Endometrial microvascular endothelial cells (primary cell): ENCODE data around the gene LRRC17. TPM values are rescaled to one million over a fixed set of nuclear protein-coding genes. Genes with fewer than 3 reads are reported as not detected.
"Not testable (repeated sequence)": the region's sequence is repeated elsewhere in the genome, so short reads cannot be mapped to it uniquely, and the experiment has no call there.

Experiments
- in situ Hi-C: cut with HindIII; loops from 2 replicates; pipeline ENCODE4 v1.10.0; 2017; ENCODE audit warnings: low sequenced_read_pairs, low pct_unique_long_range_greater_than_20kb; ENCODE audit errors: inconsistent ontology term
- total RNA-seq: library from RNA; depleted of rRNA; stranded (reverse); fragments of >200 nt; gene quantifications from one replicate; pipeline ENCODE4 v1.2.3, GENCODE V29; 2015; ENCODE audit errors: inconsistent ontology term

Gene LRRC17
- total RNA-seq, 1 donor from 2014 or later, result 56.4 TPM

- in situ Hi-C loops, result no loop called here
Measured at GRCh38 chr7:102895602-102896001, 17.2 kb upstream of the LRRC17 start.

- in situ Hi-C loops, result no loop called here
Measured at GRCh38 chr7:102896585-102896984, 16.2 kb upstream of the LRRC17 start.

GRCh38 chr7:102897211-102897631, 15.6 kb upstream of the LRRC17 start:
- in situ Hi-C loops, result no loop called here

- in situ Hi-C loops, result no loop called here
Measured at GRCh38 chr7:102897856-102898531, 14.8 kb upstream of the LRRC17 start.

- in situ Hi-C loops, result no loop called here
Measured at GRCh38 chr7:102898532-102898859, 14.3 kb upstream of the LRRC17 start.

GRCh38 chr7:102902052-102902451, 10.7 kb upstream of the LRRC17 start:
- in situ Hi-C loops, result not testable (repeated sequence)

GRCh38 chr7:102903576-102903975, 9.2 kb upstream of the LRRC17 start:
- in situ Hi-C loops, result not testable (repeated sequence)

- in situ Hi-C loops, result no loop called here
Measured at GRCh38 chr7:102908676-102909075, 4.1 kb upstream of the LRRC17 start.

- in situ Hi-C loops, result no loop called here
Measured at GRCh38 chr7:102913826-102914225, 1.0 kb downstream of the LRRC17 start.

GRCh38 chr7:102914585-102914984, 1.8 kb downstream of the LRRC17 start:
- in situ Hi-C loops, result no loop called here

- in situ Hi-C loops, result no loop called here
Measured at GRCh38 chr7:102916426-102916825, 3.6 kb downstream of the LRRC17 start.

GRCh38 chr7:102916881-102917280, 4.1 kb downstream of the LRRC17 start:
- in situ Hi-C loops, result no loop called here

- in situ Hi-C loops, result no loop called here
Measured at GRCh38 chr7:102917436-102918353, 4.9 kb downstream of the LRRC17 start.

GRCh38 chr7:102918845-102919244, 6.0 kb downstream of the LRRC17 start:
- in situ Hi-C loops, result no loop called here

- in situ Hi-C loops, result no loop called here
Measured at GRCh38 chr7:102925976-102926782, 13.4 kb downstream of the LRRC17 start.

GRCh38 chr7:102926783-102927140, 14.0 kb downstream of the LRRC17 start:
- in situ Hi-C loops, result no loop called here

- in situ Hi-C loops, result no loop called here
Measured at GRCh38 chr7:102927312-102927933, 14.6 kb downstream of the LRRC17 start.

- in situ Hi-C loops, result no loop called here
Measured at GRCh38 chr7:102931757-102932156, 19.0 kb downstream of the LRRC17 start.

- in situ Hi-C loops, result no loop called here
Measured at GRCh38 chr7:102933763-102934162, 21.0 kb downstream of the LRRC17 start.
